Nephron progenitor cell (in vitro differentiated cells): ENCODE data around the gene PITX1.

ENCODE experiments used
- DNase-seq: peaks from one replicate; pipeline ENCODE4 v3.0.0; 2021
- H3K27ac Mint-ChIP-seq: 2 replicates; pipeline ENCODE4 v1.8.0; 2021; ENCODE audit warnings: mild to moderate bottlenecking, moderate library complexity, mixed read lengths
- H3K27me3 Mint-ChIP-seq: 2 replicates; pipeline ENCODE4 v1.8.0; 2021; ENCODE audit warnings: mild to moderate bottlenecking, low read depth, mixed read lengths; ENCODE audit not compliant: poor library complexity
- H3K36me3 Mint-ChIP-seq: 2 replicates; pipeline ENCODE4 v1.8.0; 2021; ENCODE audit warnings: low read depth, mixed read lengths
- H3K4me1 Mint-ChIP-seq: 2 replicates; pipeline ENCODE4 v1.8.0; 2021; ENCODE audit warnings: mixed read lengths
- H3K4me3 Mint-ChIP-seq: 2 replicates; pipeline ENCODE4 v1.8.0; 2021; ENCODE audit warnings: mild to moderate bottlenecking, moderate library complexity, mixed read lengths
- H3K9me3 Mint-ChIP-seq: 2 replicates; pipeline ENCODE4 v1.8.0; 2021; ENCODE audit warnings: mild to moderate bottlenecking, moderate library complexity, mixed read lengths
- CTCF ChIP-seq: fragments of 200-600 bp; sonication (generic); IDR thresholded peaks from 2 replicates; pipeline ENCODE4 v1.5.0; 2021; ENCODE audit warnings: antibody characterized with exemption

The PITX1 gene

GRCh38 chr5:135064235-135064570 lies 30.2 kb upstream of the PITX1 start:
- H3K4me3 Mint-ChIP-seq = no peak overlapping the region
- H3K27me3 Mint-ChIP-seq = peaks cover 29% of the 10 kb centered on the region
- TF ChIP-seq CTCF = no peak
- DNase-seq = no peak
- no peak overlapping the region for H3K27ac Mint-ChIP-seq
- peaks cover 25% of the 10 kb centered on the region for H3K4me1 Mint-ChIP-seq
- no peaks in the 10 kb centered on the region for H3K36me3 Mint-ChIP-seq
- no peaks in the 10 kb centered on the region for H3K9me3 Mint-ChIP-seq

GRCh38 chr5:135063511-135064234 lies 29.6 kb upstream of the PITX1 start:
- Mint-ChIP-seq H3K36me3 (no peaks in the 10 kb centered on the region), H3K9me3 (no peaks in the 10 kb centered on the region), H3K4me1 (peaks cover 23% of the 10 kb centered on the region), H3K27me3 (peaks cover 32% of the 10 kb centered on the region), H3K4me3 (no peak overlapping the region), H3K27ac (no peak overlapping the region)
- no peak for TF ChIP-seq CTCF
- no peak for DNase-seq

GRCh38 chr5:135063056-135063445 lies 29.0 kb upstream of the PITX1 start:
- TF ChIP-seq CTCF = no peak
- DNase-seq = no peak
- H3K27me3 Mint-ChIP-seq = peaks cover 35% of the 10 kb centered on the region

GRCh38 chr5:135062216-135063055 lies 28.4 kb upstream of the PITX1 start:
- Mint-ChIP-seq H3K27me3 (peaks cover 36% of the 10 kb centered on the region), H3K36me3 (no peaks in the 10 kb centered on the region), H3K27ac (no peak overlapping the region), H3K9me3 (no peaks in the 10 kb centered on the region), H3K4me1 (peaks cover 20% of the 10 kb centered on the region), H3K4me3 (no peak overlapping the region)
- no peak for TF ChIP-seq CTCF
- no peak for DNase-seq

More at GRCh38 chr5:135063056-135063445, 29.0 kb upstream of the PITX1 start:
- no peaks in the 10 kb centered on the region for H3K36me3 Mint-ChIP-seq
- no peak overlapping the region for H3K27ac Mint-ChIP-seq
- H3K4me3 Mint-ChIP-seq = no peak overlapping the region
- peaks cover 23% of the 10 kb centered on the region for H3K4me1 Mint-ChIP-seq
- H3K9me3 Mint-ChIP-seq = no peaks in the 10 kb centered on the region

- no peak overlapping the region for H3K4me3 Mint-ChIP-seq
- DNase-seq = no peak
- peaks cover 38% of the 10 kb centered on the region for H3K27me3 Mint-ChIP-seq
- H3K4me1 Mint-ChIP-seq = peaks cover 14% of the 10 kb centered on the region
- no peak overlapping the region for H3K27ac Mint-ChIP-seq
- no peaks in the 10 kb centered on the region for H3K9me3 Mint-ChIP-seq
- TF ChIP-seq CTCF = no peak
- H3K36me3 Mint-ChIP-seq = no peaks in the 10 kb centered on the region
Observed at GRCh38 chr5:135061001-135061400, 27.0 kb upstream of the PITX1 start.
